ENCODE measurements around the gene RBM44.

RBM44 gene

GRCh38 chr2:237791977-237792727 lies 6.4 kb upstream of the RBM44 start:
- Mint-ChIP-seq H3K27ac (no peak overlapping the region), H3K36me3 (ENCODE audit: low read depth) (peaks cover 11% of the 10 kb centered on the region), H3K4me1 (no peaks in the 10 kb centered on the region), H3K9me3 (peaks cover 8% of the 10 kb centered on the region), H3K4me3 (no peak overlapping the region), H3K27me3 (ENCODE audit: low read depth) (no peaks in the 10 kb centered on the region)
- TF ChIP-seq CTCF (IDR thresholded peaks at IDR 0.05; ENCODE audit: unreplicated experiment in 3 of 3), result no peak

- Mint-ChIP-seq H3K9me3 (peaks cover 15% of the 10 kb centered on the region), H3K27ac (no peak overlapping the region), H3K27me3 (ENCODE audit: low read depth) (no peaks in the 10 kb centered on the region), H3K4me3 (no peak overlapping the region), H3K4me1 (no peaks in the 10 kb centered on the region), H3K36me3 (ENCODE audit: low read depth) (peaks cover 6% of the 10 kb centered on the region)
- TF ChIP-seq CTCF (IDR thresholded peaks at IDR 0.05; ENCODE audit: unreplicated experiment in 3 of 3), result no peak
Observed at GRCh38 chr2:237797253-237797652, 1.3 kb upstream of the RBM44 start.

GRCh38 chr2:237799060-237799428 lies 465 bp downstream of the RBM44 start:
- Mint-ChIP-seq H3K4me1 (no peaks in the 10 kb centered on the region), H3K4me3 (no peak overlapping the region), H3K36me3 (ENCODE audit: low read depth) (peaks cover 6% of the 10 kb centered on the region), H3K9me3 (peaks cover 11% of the 10 kb centered on the region), H3K27me3 (ENCODE audit: low read depth) (peaks cover 3% of the 10 kb centered on the region), H3K27ac (no peak overlapping the region)
- no peak for TF ChIP-seq CTCF (IDR thresholded peaks at IDR 0.05; ENCODE audit: unreplicated experiment in 3 of 3)

- Mint-ChIP-seq H3K9me3 (peaks cover 11% of the 10 kb centered on the region), H3K4me3 (no peak overlapping the region), H3K36me3 (ENCODE audit: low read depth) (peaks cover 6% of the 10 kb centered on the region), H3K27ac (no peak overlapping the region), H3K4me1 (peaks cover 4% of the 10 kb centered on the region), H3K27me3 (ENCODE audit: low read depth) (peaks cover 3% of the 10 kb centered on the region)
- no peak for TF ChIP-seq CTCF (IDR thresholded peaks at IDR 0.05; ENCODE audit: unreplicated experiment in 3 of 3)
Observed at GRCh38 chr2:237801466-237801865, 2.9 kb downstream of the RBM44 start.

- peaks cover 4% of the 10 kb centered on the region for H3K4me1 Mint-ChIP-seq
- TF ChIP-seq CTCF (IDR thresholded peaks at IDR 0.05; ENCODE audit: unreplicated experiment in 3 of 3), result no peak
- H3K4me3 Mint-ChIP-seq, result no peak overlapping the region
- H3K27ac Mint-ChIP-seq, result no peak overlapping the region
- no peaks in the 10 kb centered on the region for H3K36me3 Mint-ChIP-seq (ENCODE audit: low read depth)
- peaks cover 3% of the 10 kb centered on the region for H3K27me3 Mint-ChIP-seq (ENCODE audit: low read depth)
- peaks cover 6% of the 10 kb centered on the region for H3K9me3 Mint-ChIP-seq
Observed at GRCh38 chr2:237806334-237806733, 7.8 kb downstream of the RBM44 start.

GRCh38 chr2:237815637-237816036 lies 17.1 kb downstream of the RBM44 start:
- no peak overlapping the region for H3K4me3 Mint-ChIP-seq
- H3K36me3 Mint-ChIP-seq (ENCODE audit: low read depth), result no peaks in the 10 kb centered on the region
- H3K27me3 Mint-ChIP-seq (ENCODE audit: low read depth), result peaks cover 9% of the 10 kb centered on the region
- TF ChIP-seq CTCF (IDR thresholded peaks at IDR 0.05; ENCODE audit: unreplicated experiment in 3 of 3), result no peak
- no peak overlapping the region for H3K27ac Mint-ChIP-seq
- H3K4me1 Mint-ChIP-seq, result no peaks in the 10 kb centered on the region
- no peaks in the 10 kb centered on the region for H3K9me3 Mint-ChIP-seq
